ENCODE data around the gene OCA2.
"Not testable (repeated sequence)": the region's sequence is repeated elsewhere in the genome, so short reads cannot be mapped to it uniquely, and the experiment has no call there.

OCA2 gene

GRCh38 chr15:27768732-27769475 lies 330.2 kb downstream of the OCA2 start:
- DNase-seq, result no peak

DNA sequence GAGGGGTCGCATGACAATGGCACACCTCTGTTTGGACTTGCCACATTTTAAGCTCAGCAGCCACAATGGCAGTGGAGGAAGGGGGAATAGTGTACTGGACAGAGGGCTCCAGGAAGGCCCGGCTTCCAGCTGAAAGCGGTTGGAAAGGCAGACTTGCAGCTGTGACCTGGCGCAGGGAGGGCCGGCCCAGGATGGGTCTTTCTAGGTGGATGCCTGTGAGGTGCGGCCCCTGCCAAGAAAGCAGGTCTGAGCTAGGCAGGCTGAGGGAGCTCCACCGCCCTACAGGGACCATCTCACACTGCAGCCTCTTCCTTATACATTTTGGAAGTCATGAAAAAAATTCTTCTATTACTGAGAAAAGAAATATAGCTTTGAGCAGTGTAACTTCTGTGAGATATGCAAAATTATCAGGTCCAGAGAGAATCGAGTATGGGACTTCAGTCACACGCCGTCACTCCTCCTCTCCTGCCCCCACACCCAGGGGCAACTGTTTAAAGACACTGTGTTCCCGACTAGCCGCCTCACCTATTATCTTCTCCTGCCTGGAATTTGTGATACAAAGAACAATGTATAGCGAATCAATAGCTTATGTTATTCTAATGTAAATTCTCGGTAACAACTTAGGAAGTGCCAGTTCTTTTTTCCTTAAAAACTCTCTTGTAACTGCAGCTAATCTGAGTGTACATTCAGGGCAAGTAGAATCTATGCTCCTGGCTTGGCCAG lies 331.0 kb downstream of the OCA2 start:
- no peak for DNase-seq

GRCh38 chr15:27767430-27767829 lies 331.7 kb downstream of the OCA2 start:
- DNase-seq, result not testable (repeated sequence)

DNA sequence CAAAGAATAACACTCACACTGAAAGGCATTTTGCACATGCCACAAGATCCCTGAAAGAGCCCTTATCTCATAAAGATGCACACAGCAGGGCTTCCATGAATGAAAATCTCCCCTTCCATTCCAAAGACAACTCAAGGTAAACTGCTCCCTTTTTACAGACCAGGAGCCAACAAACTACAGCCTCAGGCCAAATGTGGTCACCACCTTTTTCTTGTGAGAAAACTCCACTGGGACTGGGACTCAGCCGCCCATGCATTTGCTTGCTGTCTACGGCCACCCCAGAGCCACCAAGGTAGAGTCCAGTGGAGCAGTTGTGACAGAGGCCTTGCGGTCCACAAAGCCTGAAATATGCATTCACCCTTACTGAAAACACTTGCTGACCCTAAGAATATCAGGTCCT lies 334.8 kb downstream of the OCA2 start:
- DNase-seq, result no peak

- DNase-seq, result no peak
Observed at GRCh38 chr15:27763514-27763913, 335.6 kb downstream of the OCA2 start.

- no peak for DNase-seq
Observed at GRCh38 chr15:27762471-27762870, 336.6 kb downstream of the OCA2 start.

DNA sequence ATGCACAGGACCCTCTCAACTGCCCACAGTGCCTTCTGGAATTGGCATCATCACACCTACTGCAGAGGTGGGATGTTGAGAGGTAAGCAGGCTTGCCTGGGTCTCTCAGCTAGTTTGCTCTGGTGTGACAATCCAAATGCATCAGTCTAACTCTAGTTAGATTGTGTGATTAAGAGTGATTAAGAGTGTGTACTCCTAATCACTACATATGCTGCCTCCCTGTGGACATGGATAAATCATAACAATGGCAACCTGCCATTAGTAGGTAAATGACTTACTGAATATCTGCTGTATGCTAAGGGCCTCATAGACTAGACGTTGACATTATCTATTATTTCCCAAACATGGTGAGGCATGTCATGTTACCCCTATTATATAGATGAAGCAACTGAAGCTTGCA lies 342.1 kb downstream of the OCA2 start:
- no peak for DNase-seq

DNA sequence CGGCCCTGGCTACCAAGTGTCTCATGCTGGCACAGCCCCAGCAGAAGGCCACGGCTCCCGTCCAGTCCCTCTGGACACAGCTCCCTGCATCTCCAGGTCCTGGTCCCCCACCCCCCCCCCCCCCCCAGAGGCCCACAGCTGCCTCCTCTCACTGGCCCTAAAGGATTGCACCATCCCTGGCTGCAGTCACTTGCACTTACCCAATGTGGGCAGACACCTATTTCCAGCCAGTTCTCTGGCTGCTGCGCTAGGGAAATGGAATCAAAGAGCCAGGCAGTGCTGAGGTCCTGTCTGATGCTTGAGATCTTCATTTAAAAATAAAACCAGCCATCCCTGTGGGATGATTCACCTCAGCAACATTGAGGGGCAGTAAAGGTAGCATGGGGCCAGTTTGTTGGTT lies 346.4 kb downstream of the OCA2 start:
- DNase-seq, result no peak

- no peak for DNase-seq
Observed at GRCh38 chr15:27747997-27748396, 351.1 kb downstream of the OCA2 start.

GRCh38 chr15:27746401-27746955 lies 352.6 kb downstream of the OCA2 start:
- no peak for DNase-seq

- DNase-seq, result no peak
Observed at GRCh38 chr15:27744641-27745040, 354.5 kb downstream of the OCA2 start.

- DNase-seq, result no peak
Observed at GRCh38 chr15:27743638-27744037, 355.5 kb downstream of the OCA2 start.

- DNase-seq, result no peak
Observed at GRCh38 chr15:27742751-27743477, 356.2 kb downstream of the OCA2 start.

DNA sequence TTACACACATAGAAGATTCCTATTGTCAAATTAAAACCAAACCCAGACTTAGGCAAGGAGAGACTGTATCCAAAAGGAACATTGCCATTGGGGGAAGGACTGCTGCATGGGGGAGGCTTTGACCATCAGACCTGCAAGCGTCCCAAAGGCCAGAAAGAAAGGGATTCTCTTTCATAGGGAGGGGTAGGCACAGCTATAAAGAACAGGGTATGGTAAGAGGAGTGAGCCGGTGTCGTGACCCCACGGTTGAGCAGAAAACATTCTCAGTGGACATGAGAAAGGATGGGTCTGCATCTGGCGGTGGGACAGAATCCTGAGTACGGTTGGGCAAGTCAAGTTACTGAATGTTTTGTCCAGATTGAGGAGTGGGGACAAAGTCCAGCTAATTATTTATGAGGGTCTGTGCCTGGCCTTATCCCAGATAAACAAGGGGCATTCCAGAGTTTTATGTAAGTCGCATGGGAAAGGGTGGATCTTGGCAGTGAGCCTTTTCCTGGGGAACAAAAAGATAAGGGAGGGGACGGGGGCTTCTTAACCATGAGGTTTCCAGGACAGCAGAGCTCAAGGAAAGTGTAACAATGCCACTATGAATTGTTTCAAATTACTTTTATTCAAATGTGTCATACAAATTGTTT lies 357.8 kb downstream of the OCA2 start:
- DNase-seq, result peak; percentile 17

DNA sequence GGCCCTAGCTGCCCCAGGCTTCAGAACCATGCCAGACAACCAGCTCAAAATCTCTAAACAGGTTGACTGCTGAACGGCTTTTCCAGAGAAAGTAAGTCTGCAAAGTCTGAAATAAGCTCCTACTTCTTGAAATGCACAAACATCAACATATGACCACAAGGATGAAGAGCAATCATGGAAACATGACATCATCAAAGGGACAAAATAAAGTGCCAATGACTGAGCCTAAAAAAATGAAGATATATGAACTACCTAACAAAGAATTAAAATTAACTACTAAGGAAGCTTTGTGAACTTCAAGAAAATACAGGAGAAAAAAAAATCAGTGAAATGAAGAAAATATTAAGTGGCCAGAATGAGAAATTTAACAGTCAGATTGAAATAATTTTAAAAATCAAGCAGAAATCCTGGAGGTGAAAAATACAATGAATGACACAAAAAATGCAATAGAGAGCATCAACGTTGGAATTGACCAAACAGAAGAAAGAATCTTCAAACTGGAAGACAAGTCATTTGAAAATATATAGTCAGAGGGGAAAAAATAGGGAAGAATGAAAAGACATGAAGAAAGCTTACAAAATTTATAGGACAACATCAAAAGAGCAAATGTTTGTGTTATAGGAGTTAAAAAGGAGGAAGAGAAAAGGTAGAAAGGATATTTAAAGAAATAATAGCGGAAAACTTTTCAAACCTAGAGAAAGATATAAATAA lies 364.2 kb downstream of the OCA2 start:
- no peak for DNase-seq

- no peak for DNase-seq
Observed at GRCh38 chr15:27731776-27732175, 367.3 kb downstream of the OCA2 start.

GRCh38 chr15:27730868-27731267 lies 368.2 kb downstream of the OCA2 start:
- DNase-seq, result no peak

DNA sequence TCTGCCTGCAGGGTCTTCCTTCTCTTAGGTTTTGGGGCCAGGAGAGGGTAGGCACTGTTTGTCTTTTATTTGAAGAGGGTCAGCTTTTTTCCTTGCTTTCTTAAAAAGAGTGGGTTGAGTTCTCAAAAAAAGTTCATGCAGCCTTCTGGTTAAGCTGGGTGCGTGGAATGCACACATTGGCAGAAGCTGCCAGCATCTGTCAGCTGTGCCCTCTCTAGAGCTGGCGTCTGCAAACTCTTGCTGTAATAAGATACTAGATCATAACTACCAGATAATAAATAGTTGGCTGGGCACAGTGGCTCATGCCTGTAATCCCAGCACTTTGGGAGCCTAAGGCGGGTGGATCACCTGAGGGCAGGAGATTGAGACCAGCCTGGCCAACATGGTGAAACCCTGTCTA lies 373.4 kb downstream of the OCA2 start:
- DNase-seq, result no peak

GRCh38 chr15:27723821-27724220 lies 375.3 kb downstream of the OCA2 start:
- DNase-seq, result no peak

GRCh38 chr15:27722102-27722501 lies 377.0 kb downstream of the OCA2 start:
- no peak for DNase-seq

GRCh38 chr15:27714675-27715074 lies 384.4 kb downstream of the OCA2 start:
- no peak for DNase-seq

GRCh38 chr15:27713850-27714249 lies 385.3 kb downstream of the OCA2 start:
- not testable (repeated sequence) for DNase-seq

Data from right kidney (tissue), 1 donor.